Stimulated activated CD4-positive, alpha-beta T cell treated with anti-CD3 and anti-CD28 coated beads, Interleukin-15, amount 100 ng/mL, for 48 hours (primary cell): Measurements from ENCODE around the gene FZD1.

Source experiments
- DNase-seq, 2 donors: peaks; one replicate each; pipeline ENCODE4 v3.0.0-alpha.2; 2020; ENCODE audit warnings: low read depth in 2 of 2

FZD1 gene

GRCh38 chr7:91264046-91264923, at the start of gene FZD1:
TSS of gene FZD1 (plus strand) at chr7:91264433. CDS start at chr7:91264881, 448 bp downstream.
- DNase-seq, result peak; percentile 58 to 69

GRCh38 chr7:91226411-91226810, 37.8 kb upstream of the FZD1 start:
- DNase-seq, result no peak

- DNase-seq, result no peak
These were observed 35.9 kb upstream of the FZD1 start for GRCh38 chr7:91228327-91228726.

DNA sequence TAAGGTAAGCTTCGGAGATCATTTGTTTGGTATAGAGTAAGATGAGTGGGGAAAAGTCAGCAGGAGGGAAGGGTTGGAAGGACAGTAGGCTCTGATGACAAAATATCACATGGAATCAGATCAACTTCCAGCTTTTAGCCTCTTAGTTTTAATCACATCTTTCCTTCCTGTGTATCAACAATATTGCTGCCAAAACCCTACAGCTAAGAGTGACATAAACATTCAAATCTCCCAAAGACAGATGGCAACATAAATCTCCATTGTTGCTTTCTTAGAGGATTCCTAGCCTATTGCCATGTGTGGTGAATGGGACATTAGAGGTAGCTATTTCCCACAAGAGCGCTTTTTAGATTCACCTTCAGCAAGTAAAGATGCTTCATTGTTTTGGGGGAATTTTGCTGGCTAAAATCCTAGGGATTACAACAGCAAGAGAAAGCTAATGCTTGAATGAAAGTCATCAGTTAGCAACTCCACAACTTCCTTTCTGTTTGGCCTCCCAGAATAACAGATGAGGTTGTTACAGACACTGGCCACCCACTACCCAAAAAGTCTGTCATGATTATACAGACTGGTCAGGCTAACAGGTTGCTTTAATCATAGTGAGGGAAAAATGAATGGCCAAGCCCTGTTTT, 35.2 kb upstream of the FZD1 start:
- no peak for DNase-seq

DNA sequence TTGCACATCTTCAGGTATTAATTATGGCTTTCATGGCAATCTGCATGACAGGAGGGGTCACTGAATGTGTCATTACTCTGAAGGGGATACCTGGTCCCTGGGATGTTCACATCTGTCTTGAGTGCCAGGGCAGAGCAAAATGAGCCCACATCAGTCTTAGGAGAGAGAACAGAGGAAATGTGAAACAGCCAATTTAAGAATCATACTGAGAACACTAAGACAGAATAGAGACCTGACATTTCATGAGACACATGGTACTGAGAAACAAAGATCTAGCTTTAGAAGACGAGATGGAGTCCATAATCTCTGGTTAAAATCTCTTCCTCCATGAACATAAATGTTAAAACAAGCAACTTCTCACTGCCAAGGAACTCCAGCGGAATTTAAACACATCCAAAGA, 34.1 kb upstream of the FZD1 start:
- DNase-seq, result no peak

DNA sequence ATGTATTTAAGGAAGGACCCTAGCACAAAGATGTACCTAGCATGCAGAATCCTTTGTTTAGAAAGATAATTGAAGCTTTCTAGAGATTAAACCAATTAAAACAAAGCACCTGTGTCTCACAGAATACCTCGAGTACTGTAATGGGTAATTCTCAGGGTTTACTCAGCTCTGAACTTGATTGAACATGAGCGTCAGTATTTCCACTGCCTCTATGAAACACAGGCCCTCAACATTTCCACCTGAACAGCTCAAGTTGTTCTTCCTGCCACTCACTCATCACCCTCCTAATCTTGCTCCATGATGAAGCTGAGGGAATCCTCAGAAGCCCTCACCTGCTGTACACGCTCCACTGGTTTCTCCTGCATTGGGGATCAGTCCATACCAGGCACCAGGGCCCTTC, 33.7 kb upstream of the FZD1 start:
- DNase-seq, result no peak

DNA sequence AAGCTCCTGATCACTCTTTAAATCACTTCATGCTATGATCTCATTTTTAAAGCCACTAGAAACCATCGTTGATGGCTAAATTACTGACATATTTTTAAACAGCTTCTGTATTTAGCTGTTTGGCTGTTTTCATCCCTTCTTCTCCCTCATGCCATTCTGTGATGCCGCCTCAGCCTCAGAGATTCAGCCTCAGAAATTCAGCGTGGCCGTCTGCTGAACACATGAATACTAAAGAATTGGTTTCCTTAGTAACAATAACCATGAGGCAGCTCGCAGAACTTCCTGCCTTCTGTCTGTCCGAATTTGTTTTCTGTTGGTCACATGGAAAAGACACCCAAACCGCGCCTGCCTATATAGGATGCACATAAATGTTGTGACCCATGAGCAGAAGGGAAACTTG, 31.0 kb upstream of the FZD1 start:
- no peak for DNase-seq

DNA sequence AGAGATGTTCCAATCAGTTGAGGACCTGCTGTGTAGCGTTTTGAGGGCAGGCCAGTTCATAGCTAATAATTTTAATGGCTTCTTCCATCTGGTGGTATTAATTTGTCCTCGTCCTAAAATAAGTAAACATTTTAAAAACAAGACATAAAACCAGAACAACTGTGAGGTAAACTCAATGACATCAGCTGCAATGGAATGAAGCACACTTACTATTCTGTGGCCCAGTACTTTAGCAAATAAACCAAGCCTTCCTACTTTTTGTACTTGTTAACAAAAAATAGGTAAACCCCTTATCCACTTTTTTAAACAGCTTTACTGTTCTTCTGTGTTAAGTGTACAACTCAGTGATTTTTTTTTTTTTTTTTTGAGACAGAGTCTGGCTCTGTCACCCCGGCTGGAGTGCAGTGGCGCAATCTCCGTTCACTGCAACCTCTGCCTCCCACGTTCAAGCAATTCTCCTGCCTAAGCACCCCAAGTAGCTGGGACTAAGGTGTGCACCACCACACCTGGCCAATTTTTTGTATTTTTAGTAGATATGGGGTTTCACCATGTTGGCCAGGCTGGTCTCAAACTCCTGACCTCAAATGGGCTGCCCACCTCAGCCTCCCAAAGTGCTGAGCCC, 28.9 kb upstream of the FZD1 start:
- no peak for DNase-seq

DNA sequence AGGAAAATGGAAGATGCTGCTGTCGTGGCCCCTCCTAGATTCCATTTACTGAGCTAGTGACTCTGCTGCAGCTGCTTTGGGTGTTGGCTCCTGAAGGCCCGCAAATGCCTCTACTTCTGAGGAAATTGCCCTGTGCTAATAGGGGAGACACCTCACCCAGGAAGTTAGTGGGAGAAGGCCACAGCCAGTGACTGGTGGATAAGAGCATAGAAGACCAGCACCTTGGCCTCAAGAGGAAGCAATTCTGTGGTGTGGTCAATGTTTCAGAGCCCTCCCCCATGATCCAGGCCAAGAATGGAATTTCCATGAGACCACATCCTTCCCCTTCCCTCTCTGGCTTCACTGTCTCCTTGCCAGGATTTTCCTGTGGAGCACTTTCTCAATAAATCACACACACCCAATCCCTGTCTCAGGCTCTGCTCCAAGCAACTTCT, 25.0 kb upstream of the FZD1 start:
- DNase-seq, result no peak

DNA sequence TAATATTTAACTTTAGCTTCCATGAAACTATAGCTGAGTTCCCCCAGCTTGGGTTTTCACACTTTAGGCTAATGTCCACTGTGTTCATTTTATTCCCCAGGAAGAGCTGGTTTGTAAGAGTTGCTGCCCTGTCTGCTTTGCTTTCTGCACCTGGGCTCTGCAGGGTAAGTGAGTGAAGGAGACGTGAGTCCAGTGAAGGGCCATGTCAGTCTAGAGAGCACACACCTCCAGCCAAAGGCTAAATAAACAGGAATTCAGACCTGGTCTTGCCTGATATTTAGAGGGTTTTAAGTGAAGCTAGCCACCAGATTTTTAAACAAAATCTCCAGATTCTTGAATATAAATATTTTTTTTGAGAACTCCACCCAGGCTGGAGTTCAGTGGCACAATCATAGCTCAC, 24.5 kb upstream of the FZD1 start:
- no peak for DNase-seq

DNA sequence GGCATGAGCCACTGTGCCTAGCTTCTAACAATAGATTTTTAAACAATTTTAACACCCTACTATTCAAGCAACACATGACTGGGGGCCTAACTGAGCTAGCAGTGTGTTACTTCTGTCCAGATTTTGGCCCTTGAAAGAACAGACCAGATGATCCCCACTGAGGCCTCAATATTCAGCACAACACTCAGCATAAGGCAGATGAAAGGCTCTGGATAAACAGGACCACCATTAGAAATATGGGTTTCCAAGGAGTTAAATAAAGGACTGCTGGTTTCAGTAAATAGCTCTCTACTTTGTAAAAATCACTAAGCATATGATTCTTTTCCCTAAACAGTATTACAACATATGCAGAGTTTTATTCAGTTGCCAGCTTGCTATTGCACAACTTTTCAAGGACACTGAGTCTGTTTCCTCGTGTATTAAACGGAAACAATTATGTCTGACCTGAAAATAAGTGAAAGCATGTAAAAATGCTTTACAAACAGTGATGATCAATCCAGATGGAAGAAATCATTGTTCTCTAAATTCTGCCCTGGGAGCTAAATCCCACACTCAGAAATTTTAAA, 23.8 kb upstream of the FZD1 start:
- DNase-seq, result no peak

DNA sequence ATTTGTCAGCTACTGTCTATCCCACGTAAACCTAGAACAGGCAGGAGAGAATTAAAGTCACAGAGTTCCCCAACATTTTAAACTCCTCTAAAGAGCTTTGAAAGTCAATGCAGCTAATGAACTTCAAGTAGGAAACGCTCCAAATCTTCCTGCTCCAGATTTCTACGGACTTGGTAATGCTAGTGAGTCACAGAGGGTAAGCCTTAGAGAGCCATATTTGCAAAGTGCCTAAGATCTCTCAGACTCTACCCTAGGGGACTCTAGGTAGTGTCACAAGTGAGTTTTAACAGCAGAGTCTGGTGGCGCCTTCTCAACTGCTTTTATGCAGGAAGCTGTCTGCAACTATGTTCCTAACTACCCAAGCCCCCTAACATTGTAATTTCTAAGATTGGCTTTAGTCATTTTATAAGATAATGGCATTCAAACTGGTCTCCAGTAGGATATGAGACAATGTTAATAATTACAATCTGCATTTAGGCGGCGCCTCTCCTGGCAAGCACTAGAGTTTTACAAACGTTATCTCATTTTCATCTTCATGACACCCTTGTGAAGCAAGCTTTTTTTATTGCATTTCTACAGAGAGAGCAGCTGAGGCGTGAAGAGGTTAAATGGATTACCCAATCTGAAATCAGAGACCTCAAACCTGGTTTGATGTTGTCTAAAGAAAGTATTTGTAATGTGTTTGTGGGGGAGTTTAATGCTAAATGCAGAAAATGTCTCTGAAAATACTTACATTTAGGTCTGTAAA, 22.0 kb upstream of the FZD1 start:
- no peak for DNase-seq

DNA sequence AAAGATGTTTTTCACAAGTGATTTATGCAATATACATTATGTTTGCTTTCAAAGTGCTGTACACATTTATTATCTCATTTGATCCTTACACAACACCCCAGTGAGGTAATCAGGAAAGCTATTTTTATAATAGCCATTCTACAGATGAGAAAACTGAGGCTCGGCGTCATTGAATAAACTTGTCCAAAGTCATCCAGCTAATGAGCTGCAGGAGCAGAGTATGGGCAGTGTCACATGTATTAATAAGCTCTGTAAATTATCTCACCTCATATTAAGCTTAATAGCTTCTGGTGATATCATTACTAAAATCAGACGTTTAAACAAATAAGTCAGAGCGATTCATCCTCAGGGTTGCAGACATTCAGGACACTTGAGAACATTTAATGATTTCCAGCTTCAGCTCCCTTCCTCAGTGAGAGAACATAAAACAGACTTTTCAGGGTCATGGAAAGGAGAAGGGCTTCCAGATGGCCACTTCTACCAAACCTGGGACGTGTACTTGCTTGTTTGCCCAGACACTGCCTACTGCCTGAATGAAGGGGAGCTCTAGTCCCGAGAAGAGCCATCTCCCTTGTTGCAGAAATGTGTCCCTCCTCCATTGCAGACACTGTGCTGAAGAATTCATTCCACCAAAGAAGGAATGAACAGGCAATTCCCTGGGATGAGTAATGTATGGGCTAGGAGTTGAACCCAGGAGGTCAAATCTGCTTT, 20.5 kb upstream of the FZD1 start:
- no peak for DNase-seq

GRCh38 chr7:91247500-91247899, 16.7 kb upstream of the FZD1 start:
- DNase-seq, result no peak

DNA sequence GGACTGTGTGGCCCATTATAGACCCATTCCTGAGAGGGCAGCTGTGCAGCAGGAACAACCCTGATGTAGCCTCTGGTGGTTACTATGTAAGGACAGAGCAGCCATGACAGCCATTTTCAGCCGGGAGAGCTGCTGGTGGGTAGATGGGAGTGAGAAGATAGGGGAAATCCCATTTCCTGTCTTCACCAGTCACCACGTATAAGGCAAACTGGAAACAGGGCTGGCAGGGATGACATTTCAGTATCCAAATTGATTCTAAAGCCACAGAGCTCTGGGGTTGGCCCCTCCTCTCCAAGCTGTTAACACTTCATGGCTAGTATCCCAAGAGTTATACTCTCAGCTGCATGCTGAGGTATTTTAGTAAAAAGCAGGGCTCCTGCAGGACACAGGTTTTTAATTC, 15.2 kb upstream of the FZD1 start:
- no peak for DNase-seq

DNA sequence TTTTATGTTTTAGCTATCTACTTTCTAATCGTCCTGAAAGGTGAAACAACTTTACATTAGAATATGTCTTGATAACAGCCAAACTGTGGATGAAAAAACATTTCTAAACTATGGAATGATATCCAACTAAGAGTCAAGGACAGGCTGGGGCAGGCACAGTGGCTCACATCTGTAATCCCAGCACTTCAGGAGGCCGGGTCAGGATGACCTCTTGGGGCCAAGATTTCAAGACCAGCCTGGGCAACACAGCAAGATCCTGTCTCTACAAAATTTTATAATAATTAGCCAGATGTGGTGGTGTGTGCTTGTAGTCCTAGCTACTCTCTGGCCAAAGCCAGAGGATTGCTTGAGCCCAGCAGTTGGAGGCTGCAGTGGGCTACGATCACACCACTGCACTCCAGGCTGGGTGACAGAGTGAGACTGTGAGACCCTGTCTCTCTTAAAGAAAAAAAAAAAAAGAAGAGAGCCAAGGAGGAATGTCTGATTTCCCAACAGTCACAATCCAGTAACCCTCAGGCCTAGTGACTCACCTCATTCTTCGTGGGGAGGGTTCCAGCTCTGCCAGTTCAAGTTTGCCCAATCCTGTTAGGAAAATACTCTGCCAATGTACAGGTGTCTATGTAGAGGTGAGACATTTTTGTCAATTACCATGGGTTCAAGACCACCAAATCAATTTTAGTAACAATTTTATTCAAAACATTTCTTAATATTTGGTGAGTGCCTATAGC, 14.6 kb upstream of the FZD1 start:
- DNase-seq, result no peak

- DNase-seq, result no peak
These were observed 13.5 kb upstream of the FZD1 start for GRCh38 chr7:91250706-91251105.

DNA sequence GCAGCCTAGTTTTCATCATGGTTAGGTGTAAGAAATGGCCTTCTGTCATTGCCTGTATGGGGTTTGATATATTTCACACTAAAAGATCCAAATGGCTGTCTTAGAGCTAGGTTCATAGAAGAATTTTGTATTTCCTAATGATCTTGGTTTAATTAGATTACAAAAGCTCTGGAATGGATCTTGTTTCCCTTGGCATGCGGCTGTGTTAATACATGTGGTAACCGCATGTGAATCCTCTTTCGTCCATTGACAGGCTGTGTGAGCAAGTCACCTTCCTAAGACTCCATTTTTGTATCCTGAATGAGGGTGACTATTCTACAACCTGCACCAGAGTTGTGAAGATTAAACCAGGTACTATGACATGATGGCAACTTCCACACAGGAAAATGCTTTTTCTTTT, 12.4 kb upstream of the FZD1 start:
- DNase-seq, result no peak

DNA sequence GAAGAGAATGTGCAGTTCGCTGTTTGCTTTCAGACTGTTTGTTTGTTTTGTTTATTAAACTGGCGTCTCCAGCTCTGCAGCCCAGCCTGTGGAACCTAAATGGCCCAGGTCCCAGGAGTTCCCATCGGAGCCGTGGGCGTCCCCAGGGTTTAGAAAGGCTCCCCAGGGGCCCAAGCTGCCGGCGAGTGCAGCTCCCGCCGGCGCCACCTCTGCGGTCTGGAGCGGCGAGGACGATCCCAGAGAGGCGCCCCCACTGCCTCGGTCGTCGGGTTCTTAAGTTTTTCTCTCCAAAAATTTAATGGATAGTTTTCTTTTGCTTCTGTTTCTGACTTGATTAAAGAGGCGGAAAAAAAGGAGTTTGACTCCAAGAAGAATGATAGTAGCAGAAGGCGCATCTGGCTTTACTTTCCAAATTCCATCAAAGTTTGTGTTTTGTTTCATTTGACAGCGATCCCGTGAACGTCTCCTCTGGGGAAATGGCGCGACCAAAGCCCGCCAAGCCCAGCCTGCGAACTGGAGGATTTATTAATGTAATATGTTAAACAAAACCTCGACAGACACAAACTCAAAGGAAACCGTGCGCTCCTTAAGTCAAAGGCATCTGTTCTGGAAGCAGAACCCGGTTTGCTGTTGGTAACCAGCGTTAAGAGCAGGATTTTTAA, 718 bp upstream of the FZD1 start:
- no peak for DNase-seq
